RWPE1 (cell line): ENCODE measurements around the gene FUNDC1.
"Not testable (repeated sequence)": the region's sequence is repeated elsewhere in the genome, so short reads cannot be mapped to it uniquely, and the experiment has no call there.

Experiments used
- CTCF ChIA-PET: fragments of 350-600 bp; sonication (Branson Sonifier 250); formaldehyde crosslinking; extraction: SDS; loops from one replicate; lab custom pipeline; 2021; lab: Yijun Ruan, JAX
- POLR2A ChIA-PET: fragments of 400-600 bp; formaldehyde crosslinking; extraction: SDS; loops from one replicate; lab custom pipeline; 2020; ENCODE audit warnings: antibody characterized with exemption; ENCODE audit not compliant: low non-redundant PET; lab: Yijun Ruan, JAX
- DNase-seq: peaks from one replicate; pipeline ENCODE4 v3.0.0; 2012; ENCODE audit warnings: low spot score
- H3K27ac ChIP-seq: fragments of 450-650 bp; 2 replicates; pipeline ENCODE4 v1.5.1; 2017
- CTCF ChIP-seq: fragments of 450-650 bp; conservative IDR thresholded peaks from 2 replicates; pipeline ENCODE4 v1.5.1; 2017; ENCODE audit warnings: low read depth, mild to moderate bottlenecking

Gene FUNDC1

GRCh38 chrX:44568196-44568595 is 25.5 kb upstream of the FUNDC1 start:
- no peak for TF ChIP-seq CTCF
- POLR2A ChIA-PET = no interaction called here
- CTCF ChIA-PET = interaction anchor here (0.5 kb wide), 1 partner anchor 430 kb away, joined by 3 read pairs; no protein-coding TSS in a partner anchor
- no peak overlapping the region for H3K27ac ChIP-seq
- DNase-seq = no peak

- CTCF ChIA-PET, POLR2A ChIA-PET: not testable (repeated sequence)
These were observed 19.2 kb upstream of the FUNDC1 start for GRCh38 chrX:44561896-44562295.

GRCh38 chrX:44550563-44550962 is 7.9 kb upstream of the FUNDC1 start:
- no peak for TF ChIP-seq CTCF
- ChIA-PET POLR2A (no interaction called here), CTCF (no interaction called here)
- H3K27ac ChIP-seq = no peak overlapping the region
- DNase-seq = no peak

More at GRCh38 chrX:44561896-44562295, 19.2 kb upstream of the FUNDC1 start:
- H3K27ac ChIP-seq, DNase-seq: not testable (repeated sequence)

- H3K27ac ChIP-seq, POLR2A ChIA-PET: not testable (repeated sequence)
- CTCF ChIA-PET = interaction anchor here (0.7 kb wide), 1 partner anchor 259 kb away, joined by 4 read pairs; no protein-coding TSS in a partner anchor
These were observed 2.8 kb upstream of the FUNDC1 start for GRCh38 chrX:44545454-44545853.

GRCh38 chrX:44544036-44544435 is 1.4 kb upstream of the FUNDC1 start:
- ChIA-PET CTCF (no interaction called here), POLR2A (no interaction called here)
- no peak for DNase-seq
- no peak for TF ChIP-seq CTCF
- no peak overlapping the region for H3K27ac ChIP-seq

More at GRCh38 chrX:44545454-44545853, 2.8 kb upstream of the FUNDC1 start:
- not testable (repeated sequence) for DNase-seq

- no peak overlapping the region for H3K27ac ChIP-seq
- no peak for TF ChIP-seq CTCF
- POLR2A ChIA-PET = no interaction called here
- no peak for DNase-seq
- CTCF ChIA-PET = no interaction called here
These were observed 6.5 kb downstream of the FUNDC1 start for GRCh38 chrX:44536198-44536597.

GRCh38 chrX:44529310-44529709 is 13.3 kb downstream of the FUNDC1 start:
- H3K27ac ChIP-seq = no peak overlapping the region
- POLR2A ChIA-PET = no interaction called here
- TF ChIP-seq CTCF = no peak
- no peak for DNase-seq
- CTCF ChIA-PET = no interaction called here

- no peak for TF ChIP-seq CTCF
- no peak overlapping the region for H3K27ac ChIP-seq
- DNase-seq = no peak
- ChIA-PET POLR2A (no interaction called here), CTCF (no interaction called here)
These were observed 28.4 kb downstream of the FUNDC1 start for GRCh38 chrX:44514272-44514671.
